Type B pancreatic cell (in vitro differentiated cells): ENCODE data around the gene ID4. TPM values are rescaled to one million over a fixed set of nuclear protein-coding genes. Genes with fewer than 3 reads are reported as not detected.

Experiments
- DNase-seq: peaks from one replicate; pipeline ENCODE4 v3.0.0; 2021; ENCODE audit warnings: mixed read lengths; ENCODE audit not compliant: unreplicated experiment; ENCODE audit errors: extremely low spot score
- H3K27ac Mint-ChIP-seq: 2 replicates; pipeline ENCODE4 v1.8.0; 2021; ENCODE audit warnings: mild to moderate bottlenecking, mixed read lengths
- H3K27me3 Mint-ChIP-seq: 2 replicates; pipeline ENCODE4 v1.8.0; 2021; ENCODE audit warnings: mixed read lengths
- H3K36me3 Mint-ChIP-seq: 2 replicates; pipeline ENCODE4 v1.8.0; 2021; ENCODE audit warnings: mixed read lengths
- H3K4me1 Mint-ChIP-seq: one replicate; pipeline ENCODE4 v1.8.0; 2021; ENCODE audit warnings: mixed read lengths; ENCODE audit not compliant: unreplicated experiment
- H3K4me3 Mint-ChIP-seq: 2 replicates; pipeline ENCODE4 v1.8.0; 2021; ENCODE audit warnings: mild to moderate bottlenecking, mixed read lengths
- H3K9me3 Mint-ChIP-seq: 2 replicates; pipeline ENCODE4 v1.8.0; 2021; ENCODE audit warnings: mixed read lengths
- total RNA-seq: library from RNA; stranded (reverse); gene quantifications from 2 replicates; pipeline ENCODE4 v1.2.1, GENCODE V29; 2021; ENCODE audit warnings: low replicate concordance
- TF ChIP-seq, protein P1 (sequence below): fragments of 200-600 bp; sonication (generic); conservative IDR thresholded peaks from 2 replicates; pipeline ENCODE4 v1.5.0; 2021; ENCODE audit warnings: antibody characterized with exemption, mild to moderate bottlenecking

Gene ID4
- total RNA-seq, 1 donor from 2014 or later: 90.9 TPM

DNA sequence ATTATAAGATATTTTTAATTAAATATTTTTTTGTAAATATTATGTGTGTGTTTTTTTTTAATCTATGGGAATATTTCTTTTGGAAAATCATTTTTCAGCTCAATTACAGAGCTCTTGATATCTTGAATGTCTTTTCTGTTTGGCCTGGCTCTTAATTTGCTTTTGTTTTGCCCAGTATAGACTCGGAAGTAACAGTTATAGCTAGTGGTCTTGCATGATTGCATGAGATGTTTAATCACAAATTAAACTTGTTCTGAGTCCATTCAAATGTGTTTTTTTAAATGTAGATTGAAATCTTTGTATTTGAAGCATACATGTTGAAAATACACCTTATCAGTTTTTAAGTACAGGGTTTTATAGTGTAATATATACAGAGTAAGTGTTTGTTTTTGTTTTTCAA lies 2.6 kb downstream of the ID4 start:
- peak overlapping the region; percentile 94 for H3K4me3 Mint-ChIP-seq
- peaks cover 47% of the 10 kb centered on the region for H3K4me1 Mint-ChIP-seq
- TF ChIP-seq, protein P1, sequence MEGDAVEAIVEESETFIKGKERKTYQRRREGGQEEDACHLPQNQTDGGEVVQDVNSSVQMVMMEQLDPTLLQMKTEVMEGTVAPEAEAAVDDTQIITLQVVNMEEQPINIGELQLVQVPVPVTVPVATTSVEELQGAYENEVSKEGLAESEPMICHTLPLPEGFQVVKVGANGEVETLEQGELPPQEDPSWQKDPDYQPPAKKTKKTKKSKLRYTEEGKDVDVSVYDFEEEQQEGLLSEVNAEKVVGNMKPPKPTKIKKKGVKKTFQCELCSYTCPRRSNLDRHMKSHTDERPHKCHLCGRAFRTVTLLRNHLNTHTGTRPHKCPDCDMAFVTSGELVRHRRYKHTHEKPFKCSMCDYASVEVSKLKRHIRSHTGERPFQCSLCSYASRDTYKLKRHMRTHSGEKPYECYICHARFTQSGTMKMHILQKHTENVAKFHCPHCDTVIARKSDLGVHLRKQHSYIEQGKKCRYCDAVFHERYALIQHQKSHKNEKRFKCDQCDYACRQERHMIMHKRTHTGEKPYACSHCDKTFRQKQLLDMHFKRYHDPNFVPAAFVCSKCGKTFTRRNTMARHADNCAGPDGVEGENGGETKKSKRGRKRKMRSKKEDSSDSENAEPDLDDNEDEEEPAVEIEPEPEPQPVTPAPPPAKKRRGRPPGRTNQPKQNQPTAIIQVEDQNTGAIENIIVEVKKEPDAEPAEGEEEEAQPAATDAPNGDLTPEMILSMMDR: no peak
- peaks cover 25% of the 10 kb centered on the region for H3K36me3 Mint-ChIP-seq
- no peaks in the 10 kb centered on the region for H3K9me3 Mint-ChIP-seq
- no peaks in the 10 kb centered on the region for H3K27me3 Mint-ChIP-seq
- H3K27ac Mint-ChIP-seq: peak overlapping the region; percentile 73
- no peak for DNase-seq

DNA sequence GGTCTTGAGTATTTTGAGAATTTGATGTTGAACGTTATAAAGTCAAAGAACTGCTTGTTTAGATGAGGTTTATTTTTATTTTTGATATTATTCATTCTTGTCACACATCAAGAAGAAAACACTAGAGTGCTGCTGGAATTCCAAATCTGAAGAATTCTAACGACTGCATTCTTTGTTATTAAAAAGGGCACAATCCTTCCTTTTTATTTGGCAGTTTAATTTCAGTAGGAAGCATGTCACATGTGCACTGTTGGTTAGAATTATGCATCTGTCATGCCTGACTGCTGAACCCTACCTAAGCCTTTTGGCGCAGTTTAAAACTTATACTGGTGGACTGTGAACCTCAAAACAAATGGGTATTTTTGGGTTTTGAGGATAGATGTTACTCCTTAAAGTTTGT lies 4.0 kb downstream of the ID4 start:
- DNase-seq: no peak
- peaks cover 48% of the 10 kb centered on the region for H3K4me1 Mint-ChIP-seq
- H3K9me3 Mint-ChIP-seq: no peaks in the 10 kb centered on the region
- H3K4me3 Mint-ChIP-seq: peak overlapping the region; percentile 94
- no peaks in the 10 kb centered on the region for H3K27me3 Mint-ChIP-seq
- H3K27ac Mint-ChIP-seq: peak overlapping the region; percentile 6
- peaks cover 33% of the 10 kb centered on the region for H3K36me3 Mint-ChIP-seq
- TF ChIP-seq, protein P1: no peak

DNA sequence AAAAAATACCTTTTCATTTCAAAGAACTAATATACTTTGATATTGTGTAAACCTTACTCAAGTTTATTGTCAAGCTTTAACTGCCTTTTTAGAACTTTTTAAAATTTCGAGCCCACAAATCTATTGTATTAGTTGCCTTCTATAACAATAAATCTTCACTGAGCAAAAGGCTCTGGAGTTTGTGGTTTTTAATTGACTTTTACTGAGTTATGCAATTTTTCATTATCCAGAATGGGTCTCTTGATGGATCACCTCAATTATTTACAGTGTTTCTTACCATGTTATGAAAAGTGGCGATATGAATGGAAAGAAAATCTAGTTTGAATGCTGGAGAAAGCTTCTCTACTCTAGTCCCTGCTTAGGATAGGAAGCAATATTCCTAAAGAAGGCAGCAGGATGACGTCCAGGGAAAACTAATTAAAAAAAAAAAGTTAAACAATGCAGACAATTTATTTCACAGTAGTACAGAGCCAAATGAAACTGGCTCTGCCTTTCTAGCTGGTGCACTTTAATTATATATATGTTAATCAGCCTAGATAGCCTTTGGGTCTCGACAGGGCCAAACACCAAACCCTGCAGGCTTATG lies 5.0 kb downstream of the ID4 start:
- Mint-ChIP-seq H3K9me3 (no peaks in the 10 kb centered on the region), H3K4me1 (peaks cover 48% of the 10 kb centered on the region), H3K36me3 (peaks cover 38% of the 10 kb centered on the region), H3K27ac (peak overlapping the region; percentile 65), H3K27me3 (no peaks in the 10 kb centered on the region), H3K4me3 (peak overlapping the region; percentile 72)
- DNase-seq: no peak
- TF ChIP-seq, protein P1: no peak

DNA sequence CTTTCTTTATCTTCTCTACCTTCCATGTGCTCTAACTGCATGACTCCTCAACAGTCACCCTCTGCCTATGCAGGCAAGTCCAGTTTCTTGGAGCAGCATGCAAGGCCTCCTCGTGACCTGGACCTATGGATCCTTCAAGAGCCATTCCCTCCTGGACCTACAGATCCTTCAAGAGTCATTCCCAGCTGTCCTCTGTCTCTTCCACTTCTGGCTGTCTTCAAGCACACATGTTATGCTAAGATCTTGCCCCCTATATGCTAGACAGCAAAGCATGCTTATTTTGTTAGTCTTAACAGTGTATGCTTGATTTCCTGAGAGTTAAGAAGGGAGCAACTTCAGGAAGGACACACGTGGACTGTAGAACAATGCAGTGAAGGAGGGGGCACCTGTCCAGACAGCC lies 7.5 kb downstream of the ID4 start:
- H3K27ac Mint-ChIP-seq: peak overlapping the region; percentile 32
- TF ChIP-seq, protein P1: no peak
- no peaks in the 10 kb centered on the region for H3K9me3 Mint-ChIP-seq
- H3K27me3 Mint-ChIP-seq: no peaks in the 10 kb centered on the region
- H3K4me3 Mint-ChIP-seq: peak overlapping the region; percentile 42
- H3K4me1 Mint-ChIP-seq: peaks cover 56% of the 10 kb centered on the region
- no peak for DNase-seq
- H3K36me3 Mint-ChIP-seq: peaks cover 30% of the 10 kb centered on the region

DNA sequence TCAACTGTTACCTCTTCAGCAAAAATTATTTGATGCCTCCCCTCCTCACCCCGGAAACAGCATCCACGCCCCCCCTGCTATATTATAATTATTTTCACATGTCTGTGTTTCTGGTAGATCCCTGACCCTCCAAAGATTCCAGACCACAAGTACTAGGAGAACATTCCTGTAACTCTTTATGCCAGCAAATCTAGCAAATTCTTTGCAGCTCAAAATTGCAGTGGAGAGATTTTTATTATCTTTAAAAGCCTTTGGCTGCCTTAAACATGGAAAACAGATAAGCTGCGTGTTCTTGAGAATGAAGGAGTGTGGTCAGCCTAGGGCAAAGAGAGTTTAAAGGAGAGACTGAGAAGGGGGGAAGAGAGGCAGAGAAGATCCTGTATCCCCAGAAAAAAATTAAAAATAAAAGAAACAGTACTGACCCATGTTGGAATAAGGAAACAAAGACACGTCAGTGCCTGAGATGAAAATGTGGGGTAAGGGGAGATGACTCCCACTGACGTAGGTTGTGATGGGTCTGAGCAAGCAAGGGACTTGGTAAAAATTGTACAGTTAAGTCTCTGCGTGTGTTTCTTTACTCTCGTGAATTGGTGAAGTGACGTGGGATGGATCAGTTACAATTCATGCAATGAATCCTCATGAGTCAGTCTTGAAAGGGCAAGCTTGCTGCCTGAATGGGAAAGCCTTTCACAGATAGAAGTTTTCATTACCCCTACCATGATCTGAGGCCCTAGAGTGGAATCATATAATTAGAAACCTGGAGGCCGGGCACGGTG lies 8.3 kb downstream of the ID4 start:
- TF ChIP-seq, protein P1: no peak
- Mint-ChIP-seq H3K36me3 (peaks cover 23% of the 10 kb centered on the region), H3K9me3 (no peaks in the 10 kb centered on the region), H3K27ac (peak overlapping the region; percentile 10), H3K27me3 (no peaks in the 10 kb centered on the region), H3K4me3 (no peak overlapping the region), H3K4me1 (peaks cover 52% of the 10 kb centered on the region)
- no peak for DNase-seq
